ENCODE results near the gene SLC7A7.

Gene SLC7A7

DNA sequence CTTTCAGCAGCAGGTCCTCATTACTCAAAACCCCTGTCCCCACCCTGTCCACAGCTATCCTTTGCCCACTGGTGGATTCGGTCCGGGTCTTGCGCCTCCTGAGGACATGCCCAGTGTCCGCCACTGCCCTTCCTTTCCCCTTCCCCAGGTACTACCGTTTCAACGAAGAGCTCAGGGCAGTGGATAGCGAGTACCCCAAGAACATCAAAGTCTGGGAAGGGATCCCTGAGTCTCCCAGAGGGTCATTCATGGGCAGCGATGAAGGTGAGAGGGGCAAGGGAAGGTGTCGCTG is 29.8 kb upstream of the SLC7A7 start:
- no peaks in the 10 kb centered on the region for H3K79me2 ChIP-seq (ENCODE audit: insufficient read depth, low read length)
- H3K36me3 ChIP-seq (ENCODE audit: insufficient read depth, low read length), result no peaks in the 10 kb centered on the region
- H3K4me3 ChIP-seq (ENCODE audit: low read length, poor library complexity, severe bottlenecking), result no peak overlapping the region
- H3K4me1 ChIP-seq (ENCODE audit: insufficient read depth, low read length, poor library complexity, severe bottlenecking), result peaks cover 6% of the 10 kb centered on the region
- peaks cover 4% of the 10 kb centered on the region for H3K27me3 ChIP-seq (ENCODE audit: insufficient read depth, low read length, poor library complexity, severe bottlenecking)
- no peaks in the 10 kb centered on the region for H3K9me2 ChIP-seq (replicated peaks; ENCODE audit: low read depth, low read length)
- H3K4me2 ChIP-seq (ENCODE audit: low read depth, low read length, poor library complexity, severe bottlenecking), result no peak overlapping the region
- no peaks in the 10 kb centered on the region for H3K9me3 ChIP-seq (ENCODE audit: insufficient read depth, low read depth, low read length)
- no peaks in the 10 kb centered on the region for H4K20me1 ChIP-seq (ENCODE audit: insufficient read depth, low read length, poor library complexity, severe bottlenecking)
- H2AFZ ChIP-seq (ENCODE audit: low read length), result no peak overlapping the region
- H3K9ac ChIP-seq (ENCODE audit: low read depth, low read length, poor library complexity, severe bottlenecking), result no peak overlapping the region
- TF ChIP-seq CTCF (conservative IDR thresholded peaks at IDR 0.05; ENCODE audit: low read length) (no peak), EZH2phosphoT487 (IDR thresholded peaks at IDR 0.05; ENCODE audit: borderline replicate concordance) (no peak)
- H3F3A ChIP-seq (ENCODE audit: low read depth), result no peaks in the 10 kb centered on the region

DNA sequence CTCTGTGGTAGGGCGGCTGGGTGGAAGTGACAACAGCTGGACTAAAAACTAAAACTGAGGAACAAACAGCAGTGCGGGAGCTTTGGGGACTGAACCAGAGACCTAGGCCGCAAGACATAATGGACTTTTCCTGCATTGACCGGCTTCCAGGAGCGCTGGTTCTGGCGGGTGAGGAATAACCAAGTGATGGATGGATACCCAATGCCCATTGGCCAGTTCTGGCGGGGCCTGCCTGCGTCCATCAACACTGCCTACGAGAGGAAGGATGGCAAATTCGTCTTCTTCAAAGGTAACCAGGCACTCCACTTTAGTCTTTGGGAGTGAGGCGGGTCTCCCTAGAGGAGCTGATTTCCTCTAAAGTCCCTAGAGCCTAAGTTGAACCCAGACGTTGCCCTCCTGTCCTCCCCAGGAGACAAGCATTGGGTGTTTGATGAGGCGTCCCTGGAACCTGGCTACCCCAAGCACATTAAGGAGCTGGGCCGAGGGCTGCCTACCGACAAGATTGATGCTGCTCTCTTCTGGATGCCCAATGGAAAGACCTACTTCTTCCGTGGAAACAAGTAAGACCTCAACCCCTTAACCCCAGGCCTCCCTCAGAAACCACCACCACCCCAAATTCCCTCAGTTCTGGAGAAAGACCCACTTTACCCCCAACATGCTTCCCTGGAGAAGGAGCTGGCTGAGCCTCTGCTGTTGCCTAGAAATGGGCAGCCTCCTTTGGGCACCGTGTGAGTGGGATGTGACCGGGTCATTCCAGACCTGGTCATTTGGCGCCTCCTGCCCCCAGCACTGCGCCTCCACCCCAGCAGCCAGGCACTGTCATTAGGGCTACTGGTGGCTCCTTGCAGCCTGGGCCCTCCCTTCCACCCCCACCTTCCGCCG is 29.2 kb upstream of the SLC7A7 start:
- no peak for TF ChIP-seq CTCF (conservative IDR thresholded peaks at IDR 0.05; ENCODE audit: low read length)
- no peak for TF ChIP-seq EZH2phosphoT487 (IDR thresholded peaks at IDR 0.05; ENCODE audit: borderline replicate concordance)
- Histone ChIP-seq H2AFZ (ENCODE audit: low read length) (no peak overlapping the region), H3F3A (ENCODE audit: low read depth) (no peaks in the 10 kb centered on the region), H3K9ac (ENCODE audit: low read depth, low read length, poor library complexity, severe bottlenecking) (no peak overlapping the region), H3K36me3 (ENCODE audit: insufficient read depth, low read length) (no peaks in the 10 kb centered on the region), H3K9me2 (replicated peaks; ENCODE audit: low read depth, low read length) (no peaks in the 10 kb centered on the region), H3K27me3 (ENCODE audit: insufficient read depth, low read length, poor library complexity, severe bottlenecking) (peaks cover 4% of the 10 kb centered on the region), H3K4me2 (ENCODE audit: low read depth, low read length, poor library complexity, severe bottlenecking) (no peak overlapping the region), H4K20me1 (ENCODE audit: insufficient read depth, low read length, poor library complexity, severe bottlenecking) (no peaks in the 10 kb centered on the region), H3K4me3 (ENCODE audit: low read length, poor library complexity, severe bottlenecking) (no peak overlapping the region), H3K79me2 (ENCODE audit: insufficient read depth, low read length) (no peaks in the 10 kb centered on the region), H3K9me3 (ENCODE audit: insufficient read depth, low read depth, low read length) (no peaks in the 10 kb centered on the region), H3K4me1 (ENCODE audit: insufficient read depth, low read length, poor library complexity, severe bottlenecking) (peaks cover 6% of the 10 kb centered on the region)

DNA sequence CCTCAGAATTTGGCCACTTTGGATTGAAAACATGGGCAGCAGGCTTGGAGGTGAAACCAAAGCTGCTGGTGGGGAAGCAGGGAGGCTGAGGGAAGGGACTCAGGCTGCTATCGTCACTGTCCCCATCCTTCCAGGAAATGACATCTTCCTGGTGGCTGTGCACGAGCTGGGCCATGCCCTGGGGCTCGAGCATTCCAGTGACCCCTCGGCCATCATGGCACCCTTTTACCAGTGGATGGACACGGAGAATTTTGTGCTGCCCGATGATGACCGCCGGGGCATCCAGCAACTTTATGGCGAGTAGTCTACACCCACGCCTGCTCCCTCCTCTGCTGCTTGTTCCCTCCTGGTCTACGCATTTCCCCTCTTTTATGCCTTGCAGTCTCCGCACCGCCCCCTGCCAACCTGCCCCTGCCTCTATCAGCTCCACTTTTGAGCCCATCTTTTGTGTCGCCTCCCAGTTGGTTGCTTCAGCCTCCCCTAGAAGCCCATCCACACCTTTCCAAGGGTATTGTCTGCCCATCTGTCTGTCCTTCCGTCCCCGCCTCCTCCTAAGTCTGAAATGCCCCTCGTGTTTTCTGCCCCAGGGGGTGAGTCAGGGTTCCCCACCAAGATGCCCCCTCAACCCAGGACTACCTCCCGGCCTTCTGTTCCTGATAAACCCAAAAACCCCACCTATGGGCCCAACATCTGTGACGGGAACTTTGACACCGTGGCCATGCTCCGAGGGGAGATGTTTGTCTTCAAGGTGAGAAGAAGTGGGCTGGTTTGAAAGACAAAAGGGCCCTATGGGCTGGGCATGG is 28.1 kb upstream of the SLC7A7 start:
- peaks cover 4% of the 10 kb centered on the region for H3K27me3 ChIP-seq (ENCODE audit: insufficient read depth, low read length, poor library complexity, severe bottlenecking)
- no peaks in the 10 kb centered on the region for H3K79me2 ChIP-seq (ENCODE audit: insufficient read depth, low read length)
- H3F3A ChIP-seq (ENCODE audit: low read depth), result no peaks in the 10 kb centered on the region
- no peaks in the 10 kb centered on the region for H4K20me1 ChIP-seq (ENCODE audit: insufficient read depth, low read length, poor library complexity, severe bottlenecking)
- no peak overlapping the region for H2AFZ ChIP-seq (ENCODE audit: low read length)
- H3K4me3 ChIP-seq (ENCODE audit: low read length, poor library complexity, severe bottlenecking), result no peak overlapping the region
- no peaks in the 10 kb centered on the region for H3K9me2 ChIP-seq (replicated peaks; ENCODE audit: low read depth, low read length)
- H3K4me2 ChIP-seq (ENCODE audit: low read depth, low read length, poor library complexity, severe bottlenecking), result no peak overlapping the region
- peaks cover 14% of the 10 kb centered on the region for H3K4me1 ChIP-seq (ENCODE audit: insufficient read depth, low read length, poor library complexity, severe bottlenecking)
- no peaks in the 10 kb centered on the region for H3K9me3 ChIP-seq (ENCODE audit: insufficient read depth, low read depth, low read length)
- TF ChIP-seq EZH2phosphoT487 (IDR thresholded peaks at IDR 0.05; ENCODE audit: borderline replicate concordance) (no peak), CTCF (conservative IDR thresholded peaks at IDR 0.05; ENCODE audit: low read length) (no peak)
- no peak overlapping the region for H3K9ac ChIP-seq (ENCODE audit: low read depth, low read length, poor library complexity, severe bottlenecking)
- H3K36me3 ChIP-seq (ENCODE audit: insufficient read depth, low read length), result no peaks in the 10 kb centered on the region

Data from Loucy (cell line).